ENCODE results near the gene TMEM253. TPM values are rescaled to one million over a fixed set of nuclear protein-coding genes. Genes with fewer than 3 reads are reported as not detected.

The TMEM253 gene
- total RNA-seq, 1 donor from 2014 or later = not detected

DNA sequence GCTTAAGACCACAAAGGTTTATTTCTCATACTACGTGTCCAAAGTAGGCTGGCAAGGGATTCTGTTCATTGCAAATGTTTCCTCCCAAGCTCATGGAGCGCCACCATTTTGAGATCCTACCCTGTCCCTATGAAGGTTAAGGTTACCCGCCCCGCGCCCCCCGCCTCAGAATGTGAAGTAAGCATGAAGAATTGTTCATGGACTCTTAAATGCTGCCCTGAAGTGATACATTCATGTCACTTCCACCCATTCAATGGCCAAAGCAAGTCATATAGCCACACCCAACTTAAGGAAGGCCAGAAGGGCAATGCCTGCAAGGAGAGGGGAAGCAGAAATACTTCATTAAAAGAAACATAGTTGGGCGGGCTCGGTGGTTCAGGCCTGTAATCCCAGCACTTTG is 4.2 kb downstream of the TMEM253 start:
- no peak for DNase-seq

DNA sequence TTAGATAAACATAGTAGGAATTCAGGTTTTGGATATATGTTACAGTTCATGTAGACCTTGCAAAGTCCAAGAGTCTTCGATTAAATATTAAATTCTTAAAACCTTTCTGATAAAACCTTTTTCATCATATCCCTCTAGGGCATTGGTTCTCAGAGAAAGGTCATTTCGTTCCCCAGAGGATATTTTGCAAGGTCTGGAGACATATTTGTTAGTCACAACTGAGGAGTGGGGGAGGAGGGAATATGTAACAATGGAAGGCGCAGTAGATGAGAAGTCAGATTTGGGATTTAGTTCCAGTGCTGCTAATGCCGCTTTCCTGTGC is 5.3 kb downstream of the TMEM253 start:
- DNase-seq = no peak

DNA sequence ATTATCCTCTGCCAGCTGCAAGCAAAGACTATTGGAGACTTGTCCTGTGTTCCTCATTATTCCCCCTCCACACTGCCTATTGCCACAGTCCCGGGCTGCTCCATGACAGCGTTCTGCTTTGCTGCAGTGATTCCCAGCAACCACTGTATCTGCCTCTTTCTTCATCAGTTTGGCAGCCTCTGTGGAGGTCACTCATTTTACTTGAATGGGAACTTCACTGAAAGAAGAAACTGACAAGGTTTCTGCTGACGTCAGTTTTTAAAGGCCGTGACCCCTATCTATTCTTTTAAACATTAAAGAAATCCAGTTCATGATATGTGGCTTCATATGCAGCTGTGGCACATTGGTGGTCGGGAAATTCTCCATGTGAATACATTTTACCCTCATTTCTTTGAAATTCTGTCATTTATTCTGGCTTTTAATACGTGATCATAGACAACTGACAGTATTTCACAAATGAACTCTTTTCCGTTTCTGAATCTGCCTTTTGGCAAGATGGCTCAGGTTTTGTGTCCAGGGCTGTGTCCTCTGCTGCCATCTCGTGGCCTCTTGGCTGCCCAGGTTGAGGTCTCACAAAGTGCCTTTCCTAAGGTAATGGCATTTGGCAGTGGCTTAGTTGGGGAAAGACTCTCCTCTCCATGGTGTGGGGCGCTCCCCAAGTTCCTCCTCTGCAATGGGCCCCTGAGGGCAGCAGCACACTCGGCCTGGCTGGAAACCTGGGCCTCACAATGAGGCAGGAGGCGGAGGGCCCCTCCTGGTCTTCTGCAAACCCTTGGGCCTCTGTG is 5.8 kb downstream of the TMEM253 start:
- DNase-seq = peak; percentile 92

DNA sequence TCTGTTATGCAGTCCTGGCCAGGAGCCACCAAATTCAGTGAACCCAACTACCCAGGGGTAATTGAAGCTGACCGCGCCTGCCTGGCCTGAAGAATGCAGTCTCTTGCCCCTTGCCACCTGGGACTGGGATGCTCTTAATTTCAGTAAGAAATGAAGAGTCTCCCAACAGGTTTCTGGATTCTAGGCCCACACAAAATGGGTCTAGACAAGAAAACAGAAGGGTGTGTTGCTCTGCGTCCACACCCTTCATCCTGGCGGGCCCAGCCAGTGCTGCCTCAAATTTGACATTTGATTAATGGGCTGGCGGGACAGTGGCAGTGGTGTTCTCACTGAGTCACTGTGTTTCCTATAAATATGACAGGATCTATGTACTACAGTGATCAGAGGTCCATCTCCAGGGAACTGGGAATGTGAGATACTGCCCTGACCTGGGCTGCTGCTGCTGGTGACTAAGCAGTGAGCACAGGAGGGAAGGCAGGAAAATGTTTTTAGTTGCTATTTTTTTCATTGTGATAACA is 6.5 kb downstream of the TMEM253 start:
- DNase-seq = no peak

DNA sequence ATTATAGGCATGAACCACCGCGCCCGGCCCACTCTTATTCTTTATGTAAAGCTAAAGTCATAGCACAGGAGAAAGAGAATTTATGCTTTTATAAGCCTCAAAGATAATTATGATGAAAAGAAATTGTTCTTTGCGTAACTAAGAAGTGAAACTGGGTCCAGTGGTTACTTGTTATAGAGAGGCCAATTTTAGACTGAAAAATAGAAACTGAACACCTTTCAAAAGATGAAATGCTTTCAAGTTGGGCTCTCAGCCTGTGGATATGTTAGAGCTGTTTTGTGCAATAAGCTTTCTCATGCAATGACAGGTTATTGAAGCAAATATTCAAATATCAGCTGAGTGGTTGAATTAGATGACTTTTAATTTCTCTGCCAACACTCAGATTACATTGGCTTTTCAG is 7.9 kb downstream of the TMEM253 start:
- no peak for DNase-seq

DNA sequence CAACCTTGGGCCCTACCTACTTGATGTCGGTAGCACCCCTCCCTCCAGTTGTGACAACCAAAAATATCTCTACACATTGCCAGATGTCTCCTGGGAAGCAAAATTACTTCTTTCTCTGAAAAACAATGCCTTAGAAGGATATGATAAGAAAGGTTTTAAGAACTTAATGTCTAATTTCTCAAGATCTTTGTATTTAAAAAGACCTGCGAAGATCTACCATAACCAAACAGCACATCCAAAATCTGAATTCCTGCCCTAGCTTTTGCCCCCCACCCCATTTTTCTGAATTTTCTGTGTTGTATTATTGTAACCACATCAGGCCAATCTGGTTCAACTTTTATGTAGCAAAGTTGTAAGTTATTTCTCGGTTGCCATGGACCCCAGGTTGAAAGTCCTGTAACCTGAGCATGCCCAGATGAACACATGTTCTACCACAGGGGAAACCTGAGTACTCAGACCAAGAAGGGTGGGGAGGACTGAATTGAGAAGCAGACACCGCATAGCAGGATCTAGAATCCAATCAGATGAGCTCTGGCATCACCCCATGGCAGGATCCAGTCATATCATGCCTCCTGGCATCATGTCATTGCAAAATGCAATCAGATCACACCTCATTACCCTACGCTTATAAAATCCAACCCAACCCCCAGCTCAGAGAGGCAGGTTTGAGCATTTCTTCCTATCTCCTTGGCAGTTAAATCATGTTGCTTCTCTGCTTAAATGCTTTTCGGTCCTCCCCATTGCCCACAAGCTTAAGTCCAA is 8.7 kb downstream of the TMEM253 start:
- peak; percentile 14 for DNase-seq

DNA sequence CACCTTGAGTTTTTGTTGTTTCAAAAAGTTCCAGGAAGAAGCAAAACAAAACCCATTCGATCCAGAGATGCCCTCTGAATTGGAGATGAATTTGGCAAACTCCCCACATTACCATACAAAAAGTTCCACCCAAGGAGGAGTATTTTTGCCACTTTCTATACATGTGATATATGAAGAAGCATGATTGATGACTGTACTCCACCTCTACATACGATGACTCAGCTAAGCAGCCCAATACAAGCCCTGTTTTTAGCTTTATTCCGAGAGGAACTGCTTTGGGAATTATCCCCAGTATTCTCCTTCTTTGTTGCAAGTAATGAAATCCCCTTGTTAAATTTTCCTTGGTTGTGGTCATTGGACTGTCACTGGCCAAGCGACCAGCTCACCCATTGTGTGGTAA is 11.4 kb downstream of the TMEM253 start:
- DNase-seq = no peak

DNA sequence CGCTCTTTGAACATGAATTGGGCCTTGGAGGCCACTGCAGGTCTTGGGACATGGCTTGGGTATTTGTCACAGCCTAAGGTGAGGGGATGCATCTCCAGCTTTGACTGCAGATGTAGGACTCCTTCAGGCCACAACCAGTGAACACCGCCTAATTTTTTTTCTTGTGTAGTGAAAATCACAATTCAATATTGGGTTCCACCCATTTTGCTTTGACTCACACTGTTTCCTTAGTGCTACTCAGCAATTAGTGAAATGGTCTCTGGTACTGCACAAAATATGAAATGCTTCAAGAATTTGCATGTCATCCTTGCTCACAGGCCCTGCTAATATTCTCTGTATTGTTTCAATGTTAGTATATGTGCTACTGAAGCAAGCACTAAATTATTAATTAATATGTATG is 12.5 kb downstream of the TMEM253 start:
- no peak for DNase-seq

DNA sequence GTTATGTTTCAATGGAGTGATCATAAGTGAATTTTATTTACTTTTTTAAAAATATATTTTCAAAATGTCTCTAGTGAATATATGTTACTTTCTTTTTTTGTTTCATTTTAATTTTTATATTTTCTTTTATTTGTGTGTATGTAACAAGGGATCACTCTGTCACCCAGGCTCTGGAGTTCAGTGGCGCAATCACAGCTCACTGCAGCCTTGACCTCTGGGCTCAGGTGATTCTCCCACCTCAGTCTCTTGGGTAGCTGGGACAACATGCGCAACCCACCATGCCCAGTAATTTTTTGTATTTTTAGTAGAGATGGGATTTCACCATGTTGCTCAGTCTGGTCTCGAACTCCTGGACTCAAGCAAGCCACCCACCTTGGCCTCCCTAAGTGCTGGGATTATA is 18.1 kb downstream of the TMEM253 start:
- no peak for DNase-seq

DNA sequence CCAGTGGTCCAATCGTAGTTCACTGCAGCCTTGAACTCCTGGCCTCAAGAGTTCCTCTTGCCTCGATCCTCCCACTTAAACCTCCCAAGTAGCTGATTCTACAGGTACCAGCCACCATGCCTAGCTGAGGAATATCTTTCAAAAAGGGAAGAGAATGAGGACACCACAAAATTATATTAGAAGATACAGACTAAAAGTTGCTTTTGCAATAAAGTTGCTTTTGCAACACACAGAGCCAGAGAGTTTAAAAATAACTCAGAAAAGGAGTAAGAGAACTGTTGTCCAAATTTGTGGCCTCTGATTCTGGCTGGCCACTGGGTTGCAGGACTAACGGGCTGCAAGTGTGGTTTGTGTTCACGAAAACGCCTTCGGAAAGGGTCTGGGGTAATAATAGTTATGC is 19.8 kb downstream of the TMEM253 start:
- DNase-seq = no peak

DNA sequence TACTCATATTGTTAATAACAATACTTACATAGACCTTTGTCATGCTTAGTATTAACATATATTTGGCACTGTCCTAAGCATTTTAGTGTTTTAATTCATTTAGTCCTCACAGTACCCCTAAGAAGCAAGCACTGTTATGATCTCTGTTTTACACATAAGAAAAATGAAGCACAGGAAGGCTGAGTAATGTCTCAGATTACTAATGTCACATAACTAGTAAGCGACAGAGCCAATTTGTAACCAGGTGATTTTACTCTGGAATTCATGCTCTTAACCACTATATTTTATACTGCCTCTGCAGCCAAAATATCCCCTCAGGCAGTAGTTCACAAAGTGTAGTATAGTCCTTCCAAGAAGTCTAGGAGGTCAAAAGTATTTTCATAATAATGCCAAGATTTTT is 20.3 kb downstream of the TMEM253 start:
- DNase-seq = no peak

DNA sequence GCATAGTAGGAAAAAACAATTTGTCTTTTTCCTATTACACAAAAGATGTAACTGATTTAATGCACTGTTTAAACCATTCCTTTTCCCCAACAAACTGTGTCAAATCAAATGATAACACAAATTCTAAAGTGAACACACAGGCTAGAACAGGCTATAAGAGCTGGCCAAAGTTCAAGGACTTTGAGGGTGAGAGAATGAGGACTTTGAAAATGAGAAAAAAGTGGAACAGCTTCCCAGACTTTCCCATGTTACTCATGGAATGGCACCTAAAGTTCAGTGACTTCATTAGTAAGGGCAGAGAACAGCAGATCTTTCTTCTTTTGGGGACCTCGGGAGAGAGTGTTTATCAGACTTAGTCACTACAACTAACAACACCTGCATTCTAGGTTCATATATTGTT is 22.6 kb downstream of the TMEM253 start:
- DNase-seq = no peak

DNA sequence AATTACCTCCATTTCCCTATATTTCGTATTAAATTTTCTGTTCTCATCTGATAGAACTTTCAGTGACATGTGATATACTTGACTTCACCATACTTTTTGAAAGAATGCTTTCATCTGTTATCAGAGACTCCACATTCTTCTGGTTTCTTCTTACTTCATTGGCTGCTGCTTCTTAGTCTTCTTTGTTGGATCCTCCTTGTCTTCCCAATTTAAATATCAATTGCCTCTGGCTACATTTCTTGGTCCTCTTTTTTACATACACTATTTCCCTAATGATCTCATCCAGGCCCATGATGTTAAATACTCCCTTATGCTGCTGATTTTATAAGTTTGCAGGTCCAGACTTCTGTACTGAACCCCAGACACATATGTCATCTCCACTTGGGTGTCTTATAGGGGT is 33.0 kb downstream of the TMEM253 start:
- DNase-seq = no peak

DNA sequence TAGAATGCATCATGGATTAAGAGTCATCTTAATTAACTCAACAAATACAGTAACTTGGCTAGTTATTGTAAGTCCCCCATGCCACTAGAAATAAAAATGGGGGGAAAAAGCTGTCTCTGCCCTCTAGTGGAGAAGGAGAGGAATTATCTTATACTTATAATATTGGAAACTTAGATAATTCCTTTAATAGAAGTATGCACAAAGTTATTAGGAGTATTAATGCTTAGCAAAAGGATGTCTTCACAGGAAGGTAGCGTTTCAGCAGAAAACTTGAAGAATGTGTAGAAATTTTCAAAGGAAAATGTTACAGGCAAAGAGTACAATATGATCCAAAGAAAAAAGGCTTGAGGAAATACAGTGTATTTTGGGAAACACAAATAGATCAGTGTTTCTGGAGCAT is 35.2 kb downstream of the TMEM253 start:
- peak; percentile 2 for DNase-seq

DNA sequence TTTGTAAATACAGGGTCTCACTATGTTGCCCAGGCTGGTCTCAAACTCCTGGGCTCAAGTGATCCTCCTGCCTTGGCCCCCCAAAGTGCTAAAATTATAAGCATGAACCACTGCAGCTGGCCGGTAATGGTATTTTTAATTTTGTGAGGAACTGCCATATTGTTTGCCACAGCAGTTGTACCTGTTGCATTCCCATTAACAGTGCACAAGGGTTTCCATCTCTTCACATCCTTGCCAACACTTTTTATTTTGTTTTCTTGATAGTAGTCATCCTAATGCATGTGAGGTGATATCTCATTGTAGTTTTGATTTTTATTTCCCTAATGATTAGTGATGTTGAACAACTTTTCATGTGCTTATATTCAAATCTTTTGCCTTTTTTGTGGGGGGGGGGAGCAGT is 41.5 kb downstream of the TMEM253 start:
- no peak for DNase-seq

DNA sequence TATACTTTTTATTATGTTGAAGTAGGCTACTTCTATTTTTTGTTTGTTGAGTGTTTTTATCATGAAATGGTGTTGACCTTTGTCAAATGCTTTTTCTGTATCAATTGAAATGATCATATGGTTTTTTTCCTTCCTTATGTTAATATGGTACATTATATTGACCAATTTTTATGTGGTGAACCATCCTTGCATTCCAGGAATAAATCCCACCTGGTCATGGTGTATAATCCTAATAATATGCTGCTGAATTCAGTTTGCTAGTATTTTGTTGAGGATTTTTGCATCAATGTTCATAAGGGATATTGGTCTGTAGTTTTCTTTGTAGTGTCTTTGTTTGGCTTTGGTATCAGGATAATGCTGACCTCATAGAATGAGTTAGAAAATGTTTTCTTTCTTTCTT is 44.6 kb downstream of the TMEM253 start:
- no peak for DNase-seq

DNA sequence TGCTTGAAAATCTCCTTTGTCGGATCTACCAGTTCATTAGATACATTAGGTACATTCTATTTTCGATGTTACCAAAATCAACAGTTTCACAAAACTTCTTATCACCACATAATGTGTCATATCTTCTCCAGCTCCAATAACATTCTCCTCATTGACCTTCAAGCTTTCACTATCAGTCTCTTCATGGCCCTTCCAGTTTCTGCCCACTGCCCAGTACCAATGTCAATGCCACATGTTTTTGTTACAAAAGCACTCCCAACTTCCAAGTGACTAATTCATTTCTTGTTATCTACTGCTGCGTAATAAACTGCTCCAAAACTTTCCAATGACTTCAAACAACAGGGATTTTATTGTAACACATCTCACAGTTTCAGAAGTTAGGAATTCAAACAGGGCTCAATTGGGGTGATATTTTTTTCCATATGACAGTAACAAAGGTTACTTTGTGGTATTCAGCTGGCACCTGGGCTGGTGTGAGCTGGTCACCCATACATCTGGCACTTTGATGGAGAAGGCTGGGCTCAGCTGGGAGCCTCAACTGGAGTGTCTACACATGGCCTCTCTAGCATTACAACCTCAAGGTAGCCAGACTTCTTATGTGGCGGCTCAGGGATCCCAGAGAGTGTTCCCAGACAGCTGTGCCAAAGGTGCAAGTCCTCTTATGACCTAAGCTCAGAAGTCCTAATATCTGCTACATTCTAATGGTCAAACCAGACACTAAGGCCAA is 48.9 kb downstream of the TMEM253 start:
- DNase-seq = no peak

Small RNA genes lying within 50 kb of the gene (small RNA-seq; reads per million reads assigned to genes)
- gene RNU6-252P (ENCODE audit: low replicate concordance) = not detected

Other genes with a start within 250 kb of the TMEM253 start
- gene RNASE3, start 209.7 kb upstream of the TMEM253 start, total RNA-seq = not detected
- 0.82 TPM for gene RNASE2, start 145.6 kb upstream of the TMEM253 start, total RNA-seq
- 57.3 TPM for gene METTL17, start 111.1 kb upstream of the TMEM253 start, total RNA-seq
- 5.6 TPM for gene SLC39A2, start 101.8 kb upstream of the TMEM253 start, total RNA-seq
- gene NDRG2, start 76.0 kb upstream of the TMEM253 start, total RNA-seq = 230 TPM
- gene TPPP2, start 70.8 kb upstream of the TMEM253 start, total RNA-seq = not detected
- gene RNASE13, start 66.3 kb upstream of the TMEM253 start, total RNA-seq = not detected
- gene RNASE7, start 58.7 kb upstream of the TMEM253 start, total RNA-seq = 1.2 TPM
- gene RNASE8, start 43.2 kb upstream of the TMEM253 start, total RNA-seq = not detected
- 79.2 TPM for gene ARHGEF40, start 30.8 kb upstream of the TMEM253 start, total RNA-seq
- gene ZNF219, start 2.4 kb upstream of the TMEM253 start, total RNA-seq = 15.1 TPM
- gene OR5AU1, start 55.0 kb downstream of the TMEM253 start, total RNA-seq = not detected
- gene HNRNPC, start 168.4 kb downstream of the TMEM253 start, total RNA-seq = 509 TPM
- 0.41 TPM for gene RPGRIP1, start 179.0 kb downstream of the TMEM253 start, total RNA-seq